H1 (cell line): ENCODE results near the gene TBC1D30. TPM values are rescaled to one million over a fixed set of nuclear protein-coding genes. Genes with fewer than 3 reads are reported as not detected.

Source experiments
- BACH1 ChIP-seq: IDR thresholded peaks from 2 replicates; pipeline ENCODE4 v1.6.1; 2012; ENCODE audit warnings: low read length, improper control_type of control experiment
- CREB1 ChIP-seq: IDR thresholded peaks from 2 replicates; pipeline ENCODE4 v1.6.1; 2012; ENCODE audit warnings: inconsistent platforms
- GTF2F1 ChIP-seq: IDR thresholded peaks from 2 replicates; pipeline ENCODE4 v1.6.1; 2012; ENCODE audit warnings: low read depth, low read length, improper control_type of control experiment, borderline replicate concordance
- HDAC2 ChIP-seq, 2 experiments: fragments of 300-600 bp in 1 of 2; sonication (generic) in 1 of 2; IDR thresholded peaks; 2 replicates each; pipeline ENCODE4 v1.6.1; 2011 to 2012; ENCODE audit warnings: low read depth in 2 of 2, low read length in 2 of 2, mild to moderate bottlenecking in 2 of 2, moderate library complexity in 2 of 2, borderline replicate concordance in 1 of 2, inconsistent platforms in 1 of 2
- PHF8 ChIP-seq: fragments of 200-600 bp; sonication (generic); conservative IDR thresholded peaks from 2 replicates; pipeline ENCODE4 v1.7.1; 2012; ENCODE audit warnings: low read depth, mild to moderate bottlenecking, inconsistent platforms, low read length, moderate library complexity
- POLR2AphosphoS5 ChIP-seq: IDR thresholded peaks from 2 replicates; pipeline ENCODE4 v1.6.1; 2011; ENCODE audit warnings: low read depth, low read length
- SP1 ChIP-seq: IDR thresholded peaks from 2 replicates; pipeline ENCODE4 v1.6.1; 2011; ENCODE audit warnings: low read depth, low read length
- SP2 ChIP-seq: IDR thresholded peaks from 2 replicates; pipeline ENCODE4 v1.6.1; 2012; ENCODE audit warnings: mild to moderate bottlenecking, low read length, inconsistent platforms
- polyA plus RNA-seq, 7 experiments: library from polyadenylated mRNA; depleted of rRNA in 3 of 7; stranded (reverse) in 5 of 7; unstranded in 2 of 7; fragments of >200 nt in 5 of 7; fragments of 200-250 nt in 2 of 7; gene quantifications; 1 replicate in 5 of 7; 2 replicates in 1 of 7; 4 replicates in 1 of 7; pipeline versions ENCODE4 v1.2.1 to v1.2.3, GENCODE V29; 2011 to 2013; ENCODE audit warnings: missing spikeins in 2 of 7, mixed read lengths in 2 of 7
- total RNA-seq: library from RNA; stranded (reverse); fragmentation: NEBNext Ultra II Directional; extraction: Animal tissue kit (Norgen Biotek cat#: 25700); gene quantifications from 2 replicates; pipeline ENCODE4 v1.2.1, GENCODE V29; 2021
- TF ChIP-seq, protein P1 (sequence below): IDR thresholded peaks from 2 replicates; pipeline ENCODE4 v1.6.1; 2011; ENCODE audit warnings: low read depth, mild to moderate bottlenecking, low read length; ENCODE audit not compliant: insufficient read depth

The TBC1D30 gene
- total and polyA plus RNA-seq, 2 of the 8 experiments (the other 6 are each of a cell fraction or from before 2014, with no cell fraction given): 2.8 to 5.5 TPM

- TF ChIP-seq HDAC2 (IDR thresholded peaks at IDR 0.05; ENCODE audit: borderline replicate concordance in 1 of 2, low read depth in 2 of 2, low read length in 2 of 2) (no peak), SP2 (no peak), GTF2F1 (no peak), PHF8 (no peak), CREB1 (no peak), POLR2AphosphoS5 (no peak), BACH1 (no peak), SP1 (no peak)
- TF ChIP-seq, protein P1, sequence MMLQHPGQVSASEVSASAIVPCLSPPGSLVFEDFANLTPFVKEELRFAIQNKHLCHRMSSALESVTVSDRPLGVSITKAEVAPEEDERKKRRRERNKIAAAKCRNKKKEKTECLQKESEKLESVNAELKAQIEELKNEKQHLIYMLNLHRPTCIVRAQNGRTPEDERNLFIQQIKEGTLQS: no peak
These were observed 36.1 kb downstream of the TBC1D30 start (continued) for GRCh38 chr12:64860446-64860998.
